NCI-H2081 (cell line): ENCODE measurements around the gene ATP6AP1.

Experiments
- DNase-seq, 2 experiments: peaks; one replicate each; lab custom pipeline; 2025; lab: John Stamatoyannopoulos, UW

The ATP6AP1 gene

GRCh38 chrX:154444755-154445246 lies 16.3 kb downstream of the ATP6AP1 start:
- DNase-seq = no peak

- no peak for DNase-seq
These were observed 17.3 kb downstream of the ATP6AP1 start for GRCh38 chrX:154445776-154446175.

GRCh38 chrX:154446430-154446829 lies 18.0 kb downstream of the ATP6AP1 start:
- DNase-seq = no peak

- no peak for DNase-seq
These were observed 20.0 kb downstream of the ATP6AP1 start for GRCh38 chrX:154448484-154448883.

- DNase-seq = no peak
These were observed 21.1 kb downstream of the ATP6AP1 start for GRCh38 chrX:154449618-154450017.

GRCh38 chrX:154450312-154450711 lies 21.8 kb downstream of the ATP6AP1 start:
- no peak for DNase-seq

GRCh38 chrX:154452823-154453222 lies 24.3 kb downstream of the ATP6AP1 start:
- no peak for DNase-seq

- DNase-seq = peak in 1 of 2 experiments; percentile 26
These were observed 29.1 kb downstream of the ATP6AP1 start for GRCh38 chrX:154457491-154458115.

GRCh38 chrX:154458116-154458953 lies 29.9 kb downstream of the ATP6AP1 start, which contains the start of gene PLXNA3:
PLXNA3 (plus strand) TSS chrX:154458281; CDS start chrX:154460184, 1,903 bp downstream.
- peak; percentile 14 to 22 for DNase-seq

GRCh38 chrX:154458954-154459778 lies 30.7 kb downstream of the ATP6AP1 start:
- DNase-seq = peak; percentile 8 to 13

GRCh38 chrX:154459832-154460231 lies 31.4 kb downstream of the ATP6AP1 start:
- DNase-seq = no peak

GRCh38 chrX:154460326-154460725 lies 31.8 kb downstream of the ATP6AP1 start:
- no peak for DNase-seq

GRCh38 chrX:154462396-154462795 lies 33.9 kb downstream of the ATP6AP1 start:
- DNase-seq = no peak

- no peak for DNase-seq
These were observed 35.2 kb downstream of the ATP6AP1 start for GRCh38 chrX:154463611-154464220.

GRCh38 chrX:154464806-154465365 lies 36.4 kb downstream of the ATP6AP1 start:
- no peak for DNase-seq

GRCh38 chrX:154465601-154466000 lies 37.1 kb downstream of the ATP6AP1 start:
- DNase-seq = no peak

GRCh38 chrX:154466036-154466435 lies 37.6 kb downstream of the ATP6AP1 start:
- no peak for DNase-seq

GRCh38 chrX:154466907-154467306 lies 38.4 kb downstream of the ATP6AP1 start:
- no peak for DNase-seq

- no peak for DNase-seq
These were observed 39.1 kb downstream of the ATP6AP1 start for GRCh38 chrX:154467556-154467955.

GRCh38 chrX:154468217-154468616 lies 39.7 kb downstream of the ATP6AP1 start:
- DNase-seq = no peak

GRCh38 chrX:154469114-154469513 lies 40.6 kb downstream of the ATP6AP1 start:
- no peak for DNase-seq
